Natural killer cell treated with Interleukin-12 subunit alpha and Interleukin-12 subunit beta and Interleukin-15 and Interleukin-18, amount 100 ng/mL, for 72 hours (primary cell): ENCODE results near the gene HLCS. TPM values are rescaled to one million over a fixed set of nuclear protein-coding genes. Genes with fewer than 3 reads are reported as not detected.

Source experiments
- ATAC-seq, 2 donors: fragments of 150-1000 bp; cut with Tn5 transposase in 1 of 2; sonication (Bioruptor Pico), chemical (Tn5 transposase) in 1 of 2; 2 replicates each; pipeline ENCODE4 v1.10.0; 2021
- DNase-seq: peaks from one replicate; pipeline ENCODE4 v3.0.0; 2022; ENCODE audit warnings: low spot score
- H3K27ac Mint-ChIP-seq, 2 donors: 1 replicate in 1 of 2; 2 replicates in 1 of 2; pipeline ENCODE4 v1.8.0; 2022; ENCODE audit warnings: mixed read lengths in 2 of 2, mild to moderate bottlenecking in 1 of 2, moderate library complexity in 1 of 2
- H3K27me3 Mint-ChIP-seq, 2 donors: 1 replicate in 1 of 2; 2 replicates in 1 of 2; pipeline ENCODE4 v1.8.0; 2022; ENCODE audit warnings: mixed read lengths in 2 of 2
- H3K36me3 Mint-ChIP-seq: one replicate; pipeline ENCODE4 v1.8.0; 2022; ENCODE audit warnings: mixed read lengths
- H3K4me1 Mint-ChIP-seq, 2 donors: 1 replicate in 1 of 2; 2 replicates in 1 of 2; pipeline ENCODE4 v1.8.0; 2022; ENCODE audit warnings: low read depth in 2 of 2, mixed read lengths in 2 of 2, mild to moderate bottlenecking in 1 of 2
- H3K4me3 Mint-ChIP-seq: one replicate; pipeline ENCODE4 v1.8.0; 2022; ENCODE audit warnings: mixed read lengths
- H3K9me3 Mint-ChIP-seq: 2 replicates; pipeline ENCODE4 v1.8.0; 2022; ENCODE audit warnings: mixed read lengths
- total RNA-seq, 2 donors: library from RNA; stranded (reverse); gene quantifications; one replicate each; pipeline ENCODE4 v1.2.3, GENCODE V29; 2022

HLCS gene
- total RNA-seq, 2 donors from 2014 or later = 16.1 to 30.7 TPM

DNA sequence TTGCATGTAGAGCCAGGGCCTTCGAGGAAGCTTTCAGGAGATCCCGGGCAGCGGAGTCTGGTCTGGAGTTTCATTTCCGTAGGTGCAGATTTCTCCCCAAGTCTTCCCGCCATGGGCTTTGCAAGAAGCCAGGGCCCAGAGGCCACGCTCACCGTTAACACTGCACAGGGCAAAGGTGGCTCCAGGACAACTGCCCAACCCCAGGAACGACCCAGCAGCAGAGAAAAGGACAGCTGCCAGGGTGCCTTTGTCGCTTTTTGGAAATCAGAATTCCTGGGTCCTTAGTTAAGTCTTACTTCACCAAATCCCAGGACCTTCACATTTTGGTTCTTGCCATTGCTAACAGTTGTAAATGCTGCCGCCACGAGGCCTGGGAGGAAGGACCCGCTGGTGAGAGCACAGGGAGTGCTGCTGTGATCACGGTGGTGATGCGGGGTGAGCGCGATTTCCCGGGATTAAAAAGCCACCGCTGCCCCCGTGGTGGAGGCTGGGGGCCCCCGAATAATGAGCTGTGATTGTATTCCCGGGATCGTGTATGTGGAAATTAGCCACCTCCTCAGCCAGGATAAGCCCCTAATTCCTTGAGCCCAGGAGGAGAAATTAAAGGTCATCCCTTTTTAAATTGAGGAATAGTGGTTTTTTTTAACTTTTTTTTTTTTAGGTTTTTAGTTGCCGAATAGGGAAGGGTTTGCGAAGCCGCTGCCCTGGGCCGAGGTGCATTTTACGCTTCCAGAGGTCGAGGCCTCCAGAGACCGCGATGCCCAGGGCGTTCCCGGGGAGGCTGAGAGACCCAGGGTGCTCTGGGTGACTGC lies 259.3 kb downstream of the HLCS start:
- Mint-ChIP-seq H3K27ac (no peak overlapping the region), H3K36me3 (no peaks in the 10 kb centered on the region), H3K4me1 (peaks cover 7 to 12% of the 10 kb centered on the region in 2 donors), H3K27me3 (peaks cover 60 to 62% of the 10 kb centered on the region in 2 donors), H3K9me3 (no peaks in the 10 kb centered on the region), H3K4me3 (no peak overlapping the region)
- ATAC-seq (no peak), DNase-seq (no peak)

DNA sequence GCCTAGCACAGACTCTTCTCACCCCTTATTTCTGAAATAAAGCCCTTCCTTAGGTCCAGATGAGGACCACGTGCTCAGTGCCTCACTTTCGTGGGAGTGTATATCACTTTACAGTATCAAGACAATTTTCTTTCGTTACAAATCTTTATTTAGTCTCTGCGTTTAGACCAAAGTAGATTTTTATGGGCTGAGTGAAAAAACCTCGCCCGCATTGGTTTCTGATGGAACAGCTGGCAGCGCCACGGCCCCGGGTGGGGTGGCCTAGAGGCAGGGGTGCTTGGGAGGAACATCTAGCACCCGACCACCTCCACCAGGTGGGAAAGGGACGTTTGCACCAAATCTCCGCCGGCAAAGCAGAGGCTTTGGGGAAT lies 260.0 kb downstream of the HLCS start:
- Mint-ChIP-seq H3K4me3 (no peak overlapping the region), H3K27me3 (peaks cover 62% of the 10 kb centered on the region in 2 donors), H3K27ac (no peak overlapping the region), H3K4me1 (peaks cover 7 to 16% of the 10 kb centered on the region in 2 donors), H3K36me3 (no peaks in the 10 kb centered on the region), H3K9me3 (no peaks in the 10 kb centered on the region)
- DNase-seq (no peak), ATAC-seq (no peak)

DNA sequence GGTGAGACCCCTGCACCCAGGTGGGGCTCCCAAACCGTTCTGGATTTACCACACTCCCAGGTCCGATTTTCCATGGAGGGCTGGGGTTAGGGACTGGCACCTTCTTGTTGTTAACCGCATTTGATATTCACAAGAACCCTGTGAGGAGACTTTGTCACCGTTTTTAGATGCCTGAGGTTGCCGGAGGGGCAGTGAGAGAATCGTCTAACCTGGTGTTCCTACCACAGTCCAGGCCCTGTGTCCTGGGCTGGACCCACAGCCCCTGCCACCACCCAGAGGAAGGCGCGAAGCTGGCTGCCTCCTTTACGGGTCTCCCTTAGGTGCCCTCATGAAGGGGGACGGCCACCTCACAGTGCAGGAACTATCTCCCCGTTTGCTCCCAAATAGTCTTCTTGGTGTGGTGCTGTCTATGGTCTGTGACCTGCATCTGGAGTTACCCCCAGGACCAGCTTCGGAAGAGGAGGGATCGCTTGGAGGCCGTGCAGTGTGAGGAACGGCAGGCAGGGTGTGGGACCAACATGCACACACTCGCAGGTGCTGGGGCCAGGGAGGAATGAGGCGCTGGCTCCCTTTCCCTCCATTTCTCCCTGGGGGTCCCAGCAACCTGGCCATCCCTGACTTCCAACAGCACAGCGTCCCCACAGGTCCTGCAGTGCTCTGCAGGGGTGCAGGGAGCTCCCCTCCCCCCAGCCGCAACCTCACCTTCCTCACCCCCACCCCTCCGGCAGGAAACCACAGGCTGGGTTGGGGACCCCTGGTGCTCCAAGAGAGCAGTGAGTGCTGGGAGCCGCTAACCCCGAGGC lies 260.6 kb downstream of the HLCS start:
- no peak for DNase-seq
- Mint-ChIP-seq H3K4me1 (peaks cover 7 to 16% of the 10 kb centered on the region in 2 donors), H3K27me3 (peaks cover 57 to 59% of the 10 kb centered on the region in 2 donors), H3K36me3 (no peaks in the 10 kb centered on the region), H3K9me3 (no peaks in the 10 kb centered on the region), H3K4me3 (no peak overlapping the region), H3K27ac (no peak overlapping the region)
- no peak for ATAC-seq

DNA sequence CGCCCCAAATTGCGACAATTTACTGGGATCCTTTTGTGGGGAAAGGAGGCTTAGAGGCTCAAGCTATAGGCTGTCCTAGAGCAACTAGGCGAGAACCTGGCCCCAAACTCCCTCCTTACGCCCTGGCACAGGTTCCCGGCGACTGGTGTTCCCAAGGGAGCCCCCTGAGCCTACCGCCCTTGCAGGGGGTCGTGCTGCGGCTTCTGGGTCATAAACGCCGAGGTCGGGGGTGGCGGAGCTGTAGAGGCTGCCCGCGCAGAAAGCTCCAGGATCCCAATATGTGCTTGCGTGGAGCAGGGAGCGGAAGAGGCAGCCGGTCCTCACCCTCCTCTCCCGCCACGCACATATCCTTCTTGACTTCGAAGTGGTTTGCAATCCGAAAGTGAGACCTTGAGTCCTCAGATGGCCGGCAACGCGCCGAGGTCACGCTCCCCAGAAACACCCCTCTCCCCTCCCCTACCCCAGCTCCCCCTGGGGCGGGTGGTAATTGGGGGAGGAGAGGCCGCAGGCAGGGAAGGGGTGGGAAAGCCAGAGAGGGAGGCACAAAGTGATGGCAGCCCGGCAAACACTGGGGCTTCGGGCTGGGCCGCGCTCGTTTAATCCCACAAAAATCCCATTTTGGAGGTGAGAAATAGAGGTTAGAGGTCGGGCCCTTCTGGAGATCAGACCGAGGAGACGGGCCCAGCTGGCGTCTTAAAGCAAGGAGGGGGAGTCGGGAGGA lies 261.4 kb downstream of the HLCS start:
- no peak overlapping the region for H3K27ac Mint-ChIP-seq
- H3K4me3 Mint-ChIP-seq = no peak overlapping the region
- no peak for DNase-seq
- no peaks in the 10 kb centered on the region for H3K36me3 Mint-ChIP-seq
- ATAC-seq = no peak
- peaks cover 61 to 62% of the 10 kb centered on the region in 2 donors for H3K27me3 Mint-ChIP-seq
- H3K4me1 Mint-ChIP-seq = peaks cover 13 to 21% of the 10 kb centered on the region in 2 donors
- no peaks in the 10 kb centered on the region for H3K9me3 Mint-ChIP-seq

DNA sequence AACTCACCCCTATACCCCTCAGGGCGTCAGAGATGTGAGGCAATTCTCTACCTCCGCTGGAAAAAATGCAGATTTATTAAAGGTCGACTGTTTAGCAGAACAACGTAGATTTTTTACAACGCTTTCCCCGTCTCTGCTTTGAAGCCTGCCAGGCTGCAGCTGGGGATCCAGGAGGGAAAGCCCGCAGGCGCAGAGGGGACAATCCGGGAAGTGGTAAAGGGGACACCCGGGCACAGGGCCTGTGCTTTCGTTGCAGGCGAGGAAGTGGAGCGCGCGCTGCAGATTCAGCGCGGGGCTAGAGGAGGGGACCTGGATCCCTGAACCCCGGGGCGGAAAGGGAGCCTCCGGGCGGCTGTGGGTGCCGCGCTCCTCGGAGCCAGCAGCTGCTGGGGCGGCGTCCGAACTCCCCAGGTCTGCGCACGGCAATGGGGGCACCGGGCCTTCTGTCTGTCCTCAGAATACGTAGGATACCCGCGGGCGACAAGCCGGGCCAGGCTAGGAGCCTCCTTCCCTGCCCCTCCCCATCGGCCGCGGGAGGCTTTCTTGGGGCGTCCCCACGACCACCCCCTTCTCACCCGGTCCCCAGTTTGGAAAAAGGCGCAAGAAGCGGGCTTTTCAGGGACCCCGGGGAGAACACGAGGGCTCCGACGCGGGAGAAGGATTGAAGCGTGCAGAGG lies 262.1 kb downstream of the HLCS start:
- H3K4me3 Mint-ChIP-seq = no peak overlapping the region
- peaks cover 14 to 23% of the 10 kb centered on the region in 2 donors for H3K4me1 Mint-ChIP-seq
- no peak overlapping the region for H3K27ac Mint-ChIP-seq
- peaks cover 58 to 60% of the 10 kb centered on the region in 2 donors for H3K27me3 Mint-ChIP-seq
- H3K36me3 Mint-ChIP-seq = no peaks in the 10 kb centered on the region
- DNase-seq (no peak), ATAC-seq (no peak)
- H3K9me3 Mint-ChIP-seq = no peaks in the 10 kb centered on the region

DNA sequence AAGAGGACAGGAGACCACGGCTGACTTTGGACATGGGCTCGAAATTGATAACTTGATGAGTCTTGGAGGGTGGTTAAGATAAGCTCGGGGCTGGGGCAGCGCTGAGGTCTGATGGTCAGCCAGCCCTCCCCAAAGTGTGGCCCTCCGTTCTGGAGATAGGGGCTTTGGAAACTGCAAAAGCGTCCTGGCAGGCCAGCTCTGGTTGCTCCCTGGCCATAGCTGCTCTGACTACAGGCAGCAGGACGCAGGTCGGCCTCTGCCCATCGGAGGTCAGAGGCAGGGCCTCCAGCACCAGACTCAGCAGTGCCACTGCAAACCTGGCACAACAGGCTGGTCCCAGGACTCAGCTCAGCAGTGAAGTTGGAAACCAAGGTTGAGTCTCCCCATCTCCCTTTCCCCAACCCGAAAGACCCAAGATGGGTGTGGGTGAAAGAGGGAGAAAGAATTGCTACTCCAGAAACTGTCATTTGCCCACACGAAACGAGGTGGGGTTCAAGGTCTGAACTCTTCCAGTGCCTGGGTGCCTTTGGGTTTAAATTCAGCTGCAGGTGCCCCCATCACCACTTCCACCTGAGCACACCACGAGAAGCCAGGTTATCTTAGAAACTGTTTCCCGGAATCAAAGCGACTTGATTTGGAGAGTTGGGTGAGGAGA lies 262.7 kb downstream of the HLCS start:
- Mint-ChIP-seq H3K4me3 (no peak overlapping the region), H3K36me3 (no peaks in the 10 kb centered on the region), H3K4me1 (peaks cover 14 to 23% of the 10 kb centered on the region in 2 donors), H3K9me3 (no peaks in the 10 kb centered on the region), H3K27ac (no peak overlapping the region), H3K27me3 (peaks cover 57 to 59% of the 10 kb centered on the region in 2 donors)
- ATAC-seq = no peak
- DNase-seq = no peak

DNA sequence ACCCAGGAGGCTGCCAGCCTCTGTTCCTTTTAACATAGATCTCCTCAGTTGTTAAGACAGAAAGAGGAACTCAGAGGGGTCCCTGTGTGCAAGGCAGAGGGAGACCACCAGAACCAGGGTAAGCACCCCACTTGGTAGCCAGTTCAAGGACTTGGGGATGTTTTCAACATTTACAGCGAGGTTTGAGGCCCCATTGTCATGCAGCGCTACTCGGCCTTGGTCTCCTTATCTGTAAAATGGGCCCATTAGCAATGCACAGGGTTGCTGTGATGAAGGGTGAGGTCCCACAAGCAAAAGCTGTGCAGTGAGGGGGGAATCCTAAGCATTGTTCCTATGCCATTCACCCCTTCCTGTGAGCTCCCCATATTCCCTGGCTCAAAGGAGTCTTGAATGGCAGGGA lies 263.3 kb downstream of the HLCS start:
- H3K27ac Mint-ChIP-seq = no peak overlapping the region
- H3K9me3 Mint-ChIP-seq = no peaks in the 10 kb centered on the region
- DNase-seq (no peak), ATAC-seq (no peak)
- H3K36me3 Mint-ChIP-seq = no peaks in the 10 kb centered on the region
- H3K27me3 Mint-ChIP-seq = peaks cover 54 to 55% of the 10 kb centered on the region in 2 donors
- H3K4me3 Mint-ChIP-seq = no peak overlapping the region
- peaks cover 14 to 20% of the 10 kb centered on the region in 2 donors for H3K4me1 Mint-ChIP-seq

DNA sequence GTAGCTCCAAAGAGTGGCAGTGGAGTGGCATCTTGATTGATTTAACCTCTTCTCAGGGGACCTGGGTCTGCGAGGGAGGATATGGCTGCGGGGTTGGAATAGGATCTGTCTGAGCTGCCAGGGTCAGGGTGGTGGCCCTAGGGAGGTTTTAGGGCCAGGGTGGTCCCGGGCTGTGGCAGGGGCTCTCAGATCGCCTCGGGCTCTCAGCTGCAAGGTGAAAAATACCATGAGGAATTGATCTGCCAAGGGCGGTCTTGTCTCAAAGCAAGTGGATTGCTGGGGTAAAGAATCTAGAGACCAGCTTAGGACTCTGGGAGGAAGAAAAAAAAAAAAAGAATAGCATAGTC lies 263.9 kb downstream of the HLCS start:
- Mint-ChIP-seq H3K4me3 (no peak overlapping the region), H3K36me3 (no peaks in the 10 kb centered on the region), H3K9me3 (no peaks in the 10 kb centered on the region), H3K4me1 (peaks cover 14 to 20% of the 10 kb centered on the region in 2 donors), H3K27me3 (peaks cover 53 to 55% of the 10 kb centered on the region in 2 donors), H3K27ac (no peak overlapping the region)
- ATAC-seq = no peak
- no peak for DNase-seq

DNA sequence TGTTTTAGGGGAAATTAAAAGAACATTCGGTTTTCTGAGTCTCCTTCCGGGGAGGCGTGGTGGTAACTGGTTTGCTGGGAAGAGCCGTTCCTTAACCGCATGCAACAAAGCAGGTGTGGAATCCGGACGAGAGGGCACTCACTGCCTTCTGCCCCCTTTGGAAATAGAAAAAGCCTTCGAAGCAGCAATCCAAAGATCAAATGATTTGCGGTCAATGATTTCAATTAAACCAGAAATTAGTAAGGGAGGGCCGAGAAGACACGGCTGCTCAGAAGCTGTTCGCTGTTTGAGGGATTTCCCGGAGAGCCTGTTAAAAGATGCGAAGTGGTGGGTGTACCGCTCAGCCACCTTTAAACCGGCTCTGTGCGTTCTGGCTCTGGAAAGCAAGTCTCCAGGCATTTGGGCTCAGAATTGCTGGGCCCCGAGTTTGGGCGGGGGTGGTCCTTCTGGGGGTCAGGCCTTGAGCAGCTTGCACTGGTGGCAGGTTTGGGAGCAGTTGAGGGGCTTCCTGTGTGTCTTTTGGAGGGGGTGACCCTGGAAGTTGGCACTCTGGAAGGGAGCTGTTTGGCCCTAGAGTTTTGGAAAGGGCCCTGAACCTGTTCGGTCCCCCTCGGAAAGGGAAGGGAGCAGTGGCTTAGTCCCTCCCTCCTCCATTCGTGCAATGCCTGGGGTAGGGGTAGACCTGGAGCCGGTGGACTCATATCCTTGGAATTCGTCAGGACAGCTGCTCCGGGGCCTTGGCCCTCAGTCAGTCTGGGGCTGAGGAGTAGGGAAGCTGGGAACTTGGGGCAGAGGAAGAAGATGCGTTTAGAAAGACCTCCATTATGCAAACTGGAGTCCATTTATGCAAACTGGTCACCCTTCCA lies 264.5 kb downstream of the HLCS start:
- no peak overlapping the region for H3K27ac Mint-ChIP-seq
- DNase-seq (no peak), ATAC-seq (no peak)
- H3K27me3 Mint-ChIP-seq = peaks cover 49 to 52% of the 10 kb centered on the region in 2 donors
- no peaks in the 10 kb centered on the region for H3K36me3 Mint-ChIP-seq
- no peak overlapping the region for H3K4me3 Mint-ChIP-seq
- peaks cover 14 to 20% of the 10 kb centered on the region in 2 donors for H3K4me1 Mint-ChIP-seq
- H3K9me3 Mint-ChIP-seq = no peaks in the 10 kb centered on the region

DNA sequence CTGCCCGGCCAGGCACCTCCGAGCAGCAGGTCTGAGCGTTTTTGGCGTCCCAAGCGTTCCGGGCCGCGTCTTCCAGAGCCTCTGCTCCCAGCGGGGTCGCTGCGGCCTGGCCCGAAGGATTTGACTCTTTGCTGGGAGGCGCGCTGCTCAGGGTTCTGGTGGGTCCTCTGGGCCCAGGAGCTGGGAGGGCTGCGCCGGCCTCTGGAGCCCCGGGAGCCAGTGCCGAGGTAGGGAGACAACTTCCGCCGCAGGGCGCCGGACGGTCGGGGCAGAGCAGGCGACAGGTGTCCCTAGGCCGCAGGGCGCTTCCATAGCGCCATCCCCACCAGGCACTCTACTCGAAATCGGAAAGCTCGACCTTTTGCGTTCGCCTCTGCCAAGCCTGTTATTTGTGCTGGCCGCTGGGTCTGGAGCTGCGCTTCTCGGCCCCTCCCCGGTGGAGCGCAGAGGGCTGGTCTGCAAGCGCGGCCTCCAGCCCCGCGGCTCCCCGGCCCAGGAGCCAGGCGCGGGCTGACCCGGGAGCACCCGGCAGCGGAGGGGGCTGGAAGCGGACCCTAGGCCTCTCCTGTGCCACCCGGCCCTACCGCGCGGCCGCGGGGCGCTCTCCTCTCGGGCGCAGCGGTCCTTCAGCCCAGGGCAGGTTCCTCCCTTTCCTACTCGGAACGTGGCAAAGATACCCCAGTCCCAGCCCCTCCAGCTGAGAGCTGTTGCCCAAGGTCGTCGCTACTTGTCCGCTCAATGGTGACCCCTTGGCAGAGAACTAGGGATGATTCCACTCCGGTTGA lies 265.3 kb downstream of the HLCS start:
- DNase-seq (no peak), ATAC-seq (no peak)
- no peak overlapping the region for H3K4me3 Mint-ChIP-seq
- no peak overlapping the region for H3K27ac Mint-ChIP-seq
- H3K27me3 Mint-ChIP-seq = peaks cover 48 to 52% of the 10 kb centered on the region in 2 donors
- H3K4me1 Mint-ChIP-seq = peaks cover 8 to 15% of the 10 kb centered on the region in 2 donors
- no peaks in the 10 kb centered on the region for H3K9me3 Mint-ChIP-seq
- H3K36me3 Mint-ChIP-seq = no peaks in the 10 kb centered on the region
